Endothelial cell of umbilical vein (primary cell): ENCODE results near the gene APEH. TPM values are rescaled to one million over a fixed set of nuclear protein-coding genes. Genes with fewer than 3 reads are reported as not detected.

ENCODE experiments used
- BruUV-seq: library from RNA; stranded (reverse); fragments of 400-500 nt; replicated peaks from 2 replicates; lab custom pipeline; 2021; lab: Mats Ljungman, UMichigan
- CTCF ChIA-PET: fragments of 300-600, 350-600 bp; sonication (Branson Sonifier 250); formaldehyde crosslinking; loops from one replicate; lab custom pipeline; 2021; ENCODE audit warnings: antibody characterized with exemption, inconsistent platforms; lab: Charles Lee
- POLR2A ChIA-PET: fragments of 300-600, 350-600 bp; sonication (Branson Sonifier 250); formaldehyde crosslinking; loops from one replicate; lab custom pipeline; 2021; ENCODE audit warnings: antibody characterized with exemption, inconsistent platforms; lab: Charles Lee
- DNase-seq: peaks from one replicate; pipeline ENCODE4 v3.0.0-alpha.2; 2011; ENCODE audit warnings: low read depth, low spot score
- FAIRE-seq: peaks from 2 replicates; lab custom pipeline; 2011; peaks lifted over from hg19 to GRCh38; lab: Jason Lieb, UNC
- H2AFZ ChIP-seq: 2 replicates; pipeline ENCODE4 v1.6.0; 2012; ENCODE audit warnings: low read depth, low read length, control low read depth, inconsistent platforms
- H3K27ac ChIP-seq: 2 replicates; pipeline ENCODE4 v1.5.1; 2011; ENCODE audit warnings: low read depth, mild to moderate bottlenecking, control low read depth, low read length, moderate library complexity; ENCODE audit not compliant: insufficient read depth
- H3K27me3 ChIP-seq, 2 experiments: 2 replicates each; pipeline versions ENCODE4 v1.6.0 to v1.6.1; 2011; ENCODE audit warnings: low read length in 2 of 2, mixed read lengths in 1 of 2; ENCODE audit not compliant: control insufficient read depth in 2 of 2, insufficient read depth in 2 of 2
- H3K36me3 ChIP-seq, 2 experiments: 2 replicates in 1 of 2; 3 replicates in 1 of 2; pipeline ENCODE4 v1.5.1; 2011; ENCODE audit warnings: low read length in 2 of 2, mild to moderate bottlenecking in 1 of 2, moderate library complexity in 1 of 2; ENCODE audit not compliant: control insufficient read depth in 2 of 2, insufficient read depth in 2 of 2; ENCODE audit errors: extremely low read depth in 1 of 2
- H3K4me1 ChIP-seq: 3 replicates; pipeline ENCODE4 v1.5.1; 2011; ENCODE audit warnings: mild to moderate bottlenecking, low read length; ENCODE audit not compliant: control insufficient read depth, insufficient read depth; ENCODE audit errors: extremely low read depth
- H3K4me2 ChIP-seq: 2 replicates; pipeline ENCODE4 v1.6.1; 2011; ENCODE audit warnings: low read length, control low read depth, mixed read lengths; ENCODE audit not compliant: insufficient read depth
- H3K4me3 ChIP-seq, 3 experiments: fragments of 200-600 bp in 1 of 3; sonication (generic), shearing (Covaris generic) in 1 of 3; replicated peaks in 1 of 3; 2 replicates each; pipeline ENCODE4 v1.5.1; 2011 to 2016; ENCODE audit warnings: control low read depth in 3 of 3, low read length in 3 of 3, mild to moderate bottlenecking in 2 of 3, inconsistent platforms in 1 of 3, low read depth in 1 of 3, moderate library complexity in 1 of 3; ENCODE audit not compliant: insufficient read depth in 1 of 3
- H3K79me2 ChIP-seq: 2 replicates; pipeline ENCODE4 v1.6.0; 2012; ENCODE audit warnings: low read length, inconsistent platforms; ENCODE audit not compliant: control insufficient read depth, insufficient read depth
- H3K9ac ChIP-seq: replicated peaks from 2 replicates; pipeline ENCODE3; 2011; ENCODE audit warnings: low read length, control low read depth; ENCODE audit not compliant: insufficient read depth; ENCODE audit errors: extremely low read depth
- H3K9me1 ChIP-seq: replicated peaks from 3 replicates; pipeline ENCODE4 v1.6.0; 2011; ENCODE audit warnings: mild to moderate bottlenecking, low read length; ENCODE audit not compliant: control insufficient read depth, insufficient read depth; ENCODE audit errors: extremely low read depth
- H3K9me3 ChIP-seq: replicated peaks from 2 replicates; pipeline ENCODE4 v1.5.1; 2012; ENCODE audit warnings: low read length, inconsistent platforms; ENCODE audit not compliant: control insufficient read depth, insufficient read depth
- H4K20me1 ChIP-seq: replicated peaks from 2 replicates; pipeline ENCODE3; 2011; ENCODE audit warnings: mild to moderate bottlenecking, low read length; ENCODE audit not compliant: control insufficient read depth, insufficient read depth; ENCODE audit errors: extremely low read depth
- EZH2 ChIP-seq: IDR thresholded peaks from 2 replicates; pipeline ENCODE4 v1.6.1; 2012; ENCODE audit warnings: borderline replicate concordance, low read depth, mild to moderate bottlenecking, moderate library complexity, low read length, inconsistent platforms; ENCODE audit not compliant: severe bottlenecking
- FOS ChIP-seq: IDR thresholded peaks from 2 replicates; pipeline ENCODE4 v1.6.1; 2011; ENCODE audit warnings: mild to moderate bottlenecking, low read length, moderate library complexity, borderline replicate concordance; ENCODE audit not compliant: insufficient read depth
- GATA2 ChIP-seq: IDR thresholded peaks from 2 replicates; pipeline ENCODE4 v1.7.0; 2011; ENCODE audit warnings: low read depth, mild to moderate bottlenecking, moderate library complexity, mixed read lengths, low read length; ENCODE audit not compliant: insufficient read length, insufficient read depth
- JUN ChIP-seq: IDR thresholded peaks from 2 replicates; pipeline ENCODE4 v1.6.1; 2011; ENCODE audit warnings: borderline replicate concordance, low read depth; ENCODE audit not compliant: insufficient read length, insufficient read depth
- MYC ChIP-seq: IDR thresholded peaks from one replicate; pipeline ENCODE4 v1.6.1; 2011; ENCODE audit warnings: mild to moderate bottlenecking, low read depth, low read length
- POLR2A ChIP-seq: IDR thresholded peaks from 2 replicates; pipeline ENCODE4 v1.6.1; 2012; ENCODE audit warnings: low read depth, mild to moderate bottlenecking, control low read depth, low read length
- POLR2AphosphoS5 ChIP-seq: IDR thresholded peaks from 2 replicates; pipeline ENCODE4 v1.6.1; 2012; ENCODE audit warnings: low read depth, mild to moderate bottlenecking, control low read depth, low read length, moderate library complexity; ENCODE audit not compliant: insufficient read depth
- dilution Hi-C: fragments of 300-500 bp; cut with MboI; formaldehyde crosslinking; loops from one replicate; pipeline ENCODE4 v1.15.0; 2019; ENCODE audit warnings: low sequenced_read_pairs; ENCODE audit not compliant: extremely low pct_ligation_motif_present
- intact Hi-C: fragments of 100-400 bp; cut with micrococcal nuclease; formaldehyde crosslinking; loops from one replicate; pipeline ENCODE4 v1.10.0; 2022
- polyA plus RNA-seq, 4 experiments: library from polyadenylated mRNA; depleted of rRNA in 3 of 4; stranded (reverse) in 3 of 4; unstranded in 1 of 4; fragments of >200 nt; gene quantifications; 2 replicates each; pipeline versions ENCODE4 v1.2.1 to v1.2.3, GENCODE V29; 2011 to 2012; ENCODE audit warnings: missing spikeins in 1 of 4
- total RNA-seq: library from RNA; stranded (reverse); gene quantifications from 2 replicates; pipeline ENCODE4 v1.2.3, GENCODE V29; 2021
- TF ChIP-seq, protein P1 (sequence below): IDR thresholded peaks from 2 replicates; pipeline ENCODE4 v1.6.1; 2011; ENCODE audit not compliant: insufficient read depth, insufficient read length
- TF ChIP-seq, protein P2 (sequence below), 2 donors: IDR thresholded peaks; 1 replicate in 1 of 2; 2 replicates in 1 of 2; pipeline ENCODE4 v1.5.1; 2011; ENCODE audit warnings: low read length in 2 of 2, mild to moderate bottlenecking in 2 of 2, moderate library complexity in 2 of 2, control low read depth in 1 of 2, inconsistent platforms in 1 of 2, low read depth in 1 of 2; ENCODE audit not compliant: insufficient read depth in 1 of 2; ENCODE audit errors: extremely low read depth in 1 of 2

APEH gene
- total and polyA plus RNA-seq, 2 donors (not counting 3 experiments of a cell fraction or from before 2014, with no cell fraction given) = 68.2 to 74.3 TPM

DNA sequence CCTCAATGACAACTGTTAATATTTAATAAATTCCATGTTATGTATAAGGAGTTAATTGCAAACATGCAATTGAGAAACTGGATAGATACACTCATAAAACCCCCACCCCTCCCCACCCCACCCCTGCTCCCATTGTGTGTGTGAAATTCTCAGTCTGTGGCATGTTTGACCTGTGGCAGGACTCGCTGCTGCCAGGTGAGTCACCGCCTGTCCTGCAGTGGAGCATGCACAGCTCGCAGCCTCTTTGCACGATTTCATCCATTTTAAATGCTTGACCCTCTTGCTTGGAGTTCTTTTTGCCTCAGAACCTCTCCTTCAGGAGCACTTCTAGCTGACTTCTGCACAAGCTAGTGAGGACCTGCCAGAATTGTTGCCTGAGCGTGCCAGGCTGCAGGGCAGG is 5.3 kb upstream of the APEH start:
- Histone ChIP-seq H3K9ac (no peak overlapping the region), H3K79me2 (peaks cover 3% of the 10 kb centered on the region), H3K9me1 (no peaks in the 10 kb centered on the region), H3K27me3 (peaks cover 0 to 1% of the 10 kb centered on the region in 2 experiments), H3K4me2 (no peak overlapping the region), H2AFZ (no peak overlapping the region), H3K9me3 (no peaks in the 10 kb centered on the region), H3K4me3 (no peak overlapping the region), H3K4me1 (peaks cover 4% of the 10 kb centered on the region), H3K27ac (no peak overlapping the region), H3K36me3 (no peaks in the 10 kb centered on the region), H4K20me1 (no peaks in the 10 kb centered on the region)
- FAIRE-seq (no peak), DNase-seq (no peak)
- ChIA-PET CTCF (interaction anchor here (0.9 to 5.4 kb wide), 2 partner anchors 122 to 130 kb away, joined by 3 to 293 read pairs; no protein-coding TSS in a partner anchor), POLR2A (no interaction called here)
- no TSS peak for BruUV-seq
- dilution Hi-C loops (no loop called here), intact Hi-C loops (no loop called here)
- no peak for TF ChIP-seq GATA2
- TF ChIP-seq EZH2 = no peak
- TF ChIP-seq, protein P1, sequence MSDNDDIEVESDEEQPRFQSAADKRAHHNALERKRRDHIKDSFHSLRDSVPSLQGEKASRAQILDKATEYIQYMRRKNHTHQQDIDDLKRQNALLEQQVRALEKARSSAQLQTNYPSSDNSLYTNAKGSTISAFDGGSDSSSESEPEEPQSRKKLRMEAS = no peak
- TF ChIP-seq MYC = no peak
- TF ChIP-seq, protein P2, sequence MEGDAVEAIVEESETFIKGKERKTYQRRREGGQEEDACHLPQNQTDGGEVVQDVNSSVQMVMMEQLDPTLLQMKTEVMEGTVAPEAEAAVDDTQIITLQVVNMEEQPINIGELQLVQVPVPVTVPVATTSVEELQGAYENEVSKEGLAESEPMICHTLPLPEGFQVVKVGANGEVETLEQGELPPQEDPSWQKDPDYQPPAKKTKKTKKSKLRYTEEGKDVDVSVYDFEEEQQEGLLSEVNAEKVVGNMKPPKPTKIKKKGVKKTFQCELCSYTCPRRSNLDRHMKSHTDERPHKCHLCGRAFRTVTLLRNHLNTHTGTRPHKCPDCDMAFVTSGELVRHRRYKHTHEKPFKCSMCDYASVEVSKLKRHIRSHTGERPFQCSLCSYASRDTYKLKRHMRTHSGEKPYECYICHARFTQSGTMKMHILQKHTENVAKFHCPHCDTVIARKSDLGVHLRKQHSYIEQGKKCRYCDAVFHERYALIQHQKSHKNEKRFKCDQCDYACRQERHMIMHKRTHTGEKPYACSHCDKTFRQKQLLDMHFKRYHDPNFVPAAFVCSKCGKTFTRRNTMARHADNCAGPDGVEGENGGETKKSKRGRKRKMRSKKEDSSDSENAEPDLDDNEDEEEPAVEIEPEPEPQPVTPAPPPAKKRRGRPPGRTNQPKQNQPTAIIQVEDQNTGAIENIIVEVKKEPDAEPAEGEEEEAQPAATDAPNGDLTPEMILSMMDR (IDR thresholded peaks at IDR 0.05; ENCODE audit: extremely low read depth in 1 of 2, insufficient read depth in 1 of 2, low read depth in 1 of 2, low read length in 2 of 2) = no peak
- no peak for TF ChIP-seq POLR2AphosphoS5
- no peak for TF ChIP-seq JUN
- TF ChIP-seq POLR2A = no peak
- TF ChIP-seq FOS = no peak
